Activated CD4-positive, alpha-beta T cell treated with anti-CD3 and anti-CD28 coated beads, Interleukin-2, Interleukin-4, amounts not matched to agents 100 ng/mL and 50 ng/mL, durations not matched to agents 16 hours and 8 hours (primary cell): ENCODE results near the gene C10orf105.

Source experiments
- DNase-seq: peaks from one replicate; pipeline ENCODE4 v3.0.0-alpha.2; 2020; ENCODE audit warnings: low spot score

The C10orf105 gene

GRCh38 chr10:71751515-71752224 is 32.1 kb upstream of the C10orf105 start:
- DNase-seq, result no peak

- DNase-seq, result no peak
These were observed 31.4 kb upstream of the C10orf105 start for GRCh38 chr10:71750986-71751385.

- DNase-seq, result no peak
These were observed 30.7 kb upstream of the C10orf105 start for GRCh38 chr10:71750124-71750841.

DNA sequence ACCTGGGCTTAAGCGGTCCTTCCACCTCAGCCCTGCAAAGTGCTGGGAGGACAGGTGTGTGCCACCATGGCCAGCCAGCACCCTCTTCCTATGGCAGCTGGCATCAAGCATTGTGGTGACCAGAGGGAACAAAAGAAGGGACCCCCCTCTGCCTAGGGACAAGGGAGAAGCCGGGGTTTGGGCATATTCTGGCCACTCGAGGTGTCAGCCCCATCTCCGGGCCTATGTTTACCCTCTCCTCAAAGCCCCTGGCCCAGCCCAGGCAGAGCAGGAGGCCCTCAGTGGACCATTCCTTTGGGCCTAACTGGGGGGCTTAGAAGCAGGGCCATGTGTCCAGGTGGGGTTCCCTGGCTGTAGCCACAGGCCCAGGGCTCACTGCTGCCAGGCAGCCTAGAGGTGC is 29.8 kb upstream of the C10orf105 start:
- no peak for DNase-seq

DNA sequence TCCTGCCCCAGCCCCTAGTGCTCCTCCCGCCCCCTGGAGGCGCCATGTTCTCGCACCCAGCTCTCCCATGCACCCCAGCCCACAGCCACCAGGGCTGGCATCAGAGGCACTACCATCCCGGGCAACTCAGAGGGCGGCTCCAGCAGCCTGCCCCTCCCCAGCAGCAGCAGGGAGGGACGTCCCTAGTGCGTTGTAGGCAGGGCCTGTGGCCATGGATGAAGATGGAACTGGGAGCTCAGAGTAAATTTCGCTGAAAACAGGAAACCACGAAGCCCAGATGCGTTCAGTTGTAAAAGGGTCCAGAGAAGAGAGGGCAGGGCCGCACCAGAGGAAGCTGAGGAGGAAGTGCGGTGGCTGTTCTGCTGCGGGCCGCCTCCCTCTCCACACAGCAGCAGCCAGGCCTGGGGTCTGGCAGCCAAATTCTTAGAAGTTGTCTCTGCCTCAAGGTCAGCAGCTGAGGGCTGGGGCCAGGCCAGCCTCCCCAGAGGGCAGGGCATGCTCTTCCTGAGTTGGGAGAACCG is 29.2 kb upstream of the C10orf105 start:
- peak; percentile 94 for DNase-seq

DNA sequence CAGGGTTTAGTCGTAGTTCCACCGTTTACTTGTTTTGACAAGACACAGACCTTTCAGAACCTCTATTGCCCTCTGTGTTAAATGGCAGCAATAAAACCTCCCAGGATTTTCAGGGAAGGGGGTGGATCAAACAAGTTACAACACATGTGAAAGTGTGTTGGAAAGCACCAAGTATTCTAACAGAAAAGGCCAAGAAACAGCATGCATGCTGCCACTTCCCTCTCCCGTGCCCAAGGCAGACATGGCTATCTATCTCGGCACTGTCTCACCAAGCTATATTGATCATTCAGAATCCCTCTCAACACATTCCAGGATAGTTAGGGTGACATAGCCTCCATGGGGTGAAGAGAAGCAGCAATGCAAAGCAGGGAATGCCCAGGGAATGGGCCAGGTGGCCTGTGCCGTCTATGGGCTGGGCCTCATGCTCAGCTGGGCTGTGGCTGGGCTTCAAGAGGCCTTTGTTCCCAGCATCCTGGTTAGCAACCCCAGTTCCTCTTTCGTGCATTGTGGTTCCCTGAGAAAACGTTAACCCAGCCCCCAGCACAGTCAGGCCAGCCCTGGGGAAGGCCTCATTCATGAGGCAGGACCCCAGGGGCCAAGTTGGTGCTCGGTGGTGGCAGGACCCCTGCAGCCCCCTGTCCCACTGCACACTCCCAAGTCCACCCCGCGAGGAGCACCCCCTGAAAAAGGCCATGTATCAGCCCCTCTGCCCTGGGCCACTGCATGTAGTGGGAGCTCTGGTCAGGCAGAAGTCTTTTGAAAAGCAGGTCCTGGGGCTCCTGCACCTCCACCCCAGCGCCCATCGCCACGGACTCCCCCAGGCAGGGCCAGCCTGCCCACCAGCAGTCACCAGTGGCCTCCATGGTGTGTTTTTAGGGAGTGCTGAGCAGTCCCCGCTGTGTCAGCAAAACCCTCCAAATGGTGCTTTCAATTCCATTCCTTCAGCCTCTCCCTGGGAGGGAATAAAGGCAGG is 28.3 kb upstream of the C10orf105 start:
- no peak for DNase-seq

GRCh38 chr10:71747039-71747531 is 27.5 kb upstream of the C10orf105 start:
- no peak for DNase-seq

DNA sequence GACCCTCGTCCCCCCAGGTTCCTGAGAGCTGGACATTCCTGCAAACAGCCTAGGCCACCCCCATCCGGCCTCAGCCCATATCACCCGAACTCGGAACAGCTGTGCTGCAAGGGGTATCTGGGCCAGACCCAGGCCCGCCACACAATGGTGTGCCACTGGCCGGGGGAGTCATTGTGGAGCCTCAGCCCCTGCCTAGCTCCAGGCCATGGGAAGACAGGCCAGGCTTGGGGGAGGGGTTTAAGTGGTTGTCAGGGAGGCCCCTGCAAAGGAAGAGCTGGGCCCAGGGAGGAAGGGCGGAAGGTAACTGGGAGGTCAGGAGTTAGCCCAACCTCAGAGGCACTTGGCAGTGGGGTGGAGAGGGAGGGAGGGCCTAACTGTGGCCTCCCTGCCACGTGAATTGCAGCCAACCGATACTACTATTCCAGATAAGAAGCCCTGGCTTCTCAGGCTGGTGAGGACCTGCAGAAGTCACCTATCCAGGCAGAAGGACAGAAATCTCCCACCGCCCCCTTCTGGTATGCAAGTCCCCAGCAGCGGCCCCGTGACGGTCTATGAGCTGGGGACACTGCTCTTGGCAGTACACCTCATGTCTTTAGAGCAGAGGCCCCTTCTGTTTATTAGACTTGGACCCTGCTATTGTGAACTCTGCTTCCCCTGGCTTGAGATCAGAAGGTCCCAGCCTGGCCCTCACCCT is 26.9 kb upstream of the C10orf105 start:
- no peak for DNase-seq

DNA sequence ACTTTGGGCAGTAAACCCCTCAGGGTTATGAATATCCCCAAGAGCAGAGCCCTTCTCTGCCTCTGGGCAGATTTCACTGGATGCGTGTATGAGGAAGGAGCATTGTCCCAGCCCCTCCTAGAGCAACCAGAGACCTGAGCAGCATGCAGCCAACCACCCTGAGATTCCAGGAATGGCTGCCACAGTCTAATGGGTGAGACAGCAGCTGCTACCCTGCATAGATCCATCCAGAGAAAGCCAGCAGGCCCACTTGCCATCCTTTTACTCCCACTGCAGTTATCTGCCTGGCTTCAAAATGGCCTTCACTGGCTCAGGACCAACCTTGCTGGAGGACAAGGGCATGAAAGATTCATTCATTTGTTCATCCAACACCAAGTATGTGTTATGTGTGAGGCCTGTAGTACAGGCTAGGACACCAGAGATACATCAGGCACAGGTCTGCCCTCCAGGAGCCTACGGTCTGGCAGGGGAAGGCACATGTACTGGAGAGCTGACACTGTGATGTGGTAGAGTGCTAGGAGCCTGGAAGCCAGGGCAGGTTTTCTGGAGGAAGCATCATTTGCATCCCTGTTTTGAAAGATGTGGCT is 26.2 kb upstream of the C10orf105 start:
- no peak for DNase-seq

DNA sequence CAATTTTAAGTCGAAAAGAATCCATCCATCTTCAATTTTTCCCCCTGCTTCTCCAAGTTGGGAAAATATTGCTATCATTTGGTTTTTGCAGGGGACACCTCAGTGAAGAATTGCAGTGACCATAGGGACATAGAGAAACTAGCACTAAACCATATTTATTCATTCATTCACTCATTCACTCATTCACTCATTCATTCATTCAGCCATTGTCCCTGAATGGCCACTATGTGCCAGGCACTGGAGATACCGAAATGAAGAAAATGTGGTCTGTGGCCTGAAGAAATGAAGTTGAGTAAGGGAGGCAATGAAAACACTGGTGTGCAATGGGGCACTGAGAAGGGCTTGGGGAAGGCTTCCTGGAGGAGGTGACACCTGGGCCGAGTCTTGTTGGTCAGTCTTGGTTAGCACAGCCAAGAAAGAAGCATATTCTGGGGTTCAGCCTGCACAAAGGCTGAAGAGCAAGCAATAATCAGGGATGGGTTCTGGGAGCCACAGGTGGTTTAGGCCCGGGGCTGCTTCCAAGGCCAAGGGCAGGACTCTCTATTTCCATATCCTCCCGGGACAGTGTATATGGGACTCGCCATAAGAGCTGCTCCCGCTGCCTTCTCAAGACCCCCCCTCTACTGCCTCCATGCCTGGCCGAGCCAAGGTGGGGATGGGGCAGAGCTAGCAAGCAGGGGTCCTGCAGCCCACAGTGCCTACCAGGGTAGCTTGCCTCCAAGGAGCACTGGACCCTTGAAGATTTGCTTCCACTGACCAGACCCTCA is 25.5 kb upstream of the C10orf105 start:
- no peak for DNase-seq

- no peak for DNase-seq
These were observed 24.3 kb upstream of the C10orf105 start for GRCh38 chr10:71743866-71744265.

DNA sequence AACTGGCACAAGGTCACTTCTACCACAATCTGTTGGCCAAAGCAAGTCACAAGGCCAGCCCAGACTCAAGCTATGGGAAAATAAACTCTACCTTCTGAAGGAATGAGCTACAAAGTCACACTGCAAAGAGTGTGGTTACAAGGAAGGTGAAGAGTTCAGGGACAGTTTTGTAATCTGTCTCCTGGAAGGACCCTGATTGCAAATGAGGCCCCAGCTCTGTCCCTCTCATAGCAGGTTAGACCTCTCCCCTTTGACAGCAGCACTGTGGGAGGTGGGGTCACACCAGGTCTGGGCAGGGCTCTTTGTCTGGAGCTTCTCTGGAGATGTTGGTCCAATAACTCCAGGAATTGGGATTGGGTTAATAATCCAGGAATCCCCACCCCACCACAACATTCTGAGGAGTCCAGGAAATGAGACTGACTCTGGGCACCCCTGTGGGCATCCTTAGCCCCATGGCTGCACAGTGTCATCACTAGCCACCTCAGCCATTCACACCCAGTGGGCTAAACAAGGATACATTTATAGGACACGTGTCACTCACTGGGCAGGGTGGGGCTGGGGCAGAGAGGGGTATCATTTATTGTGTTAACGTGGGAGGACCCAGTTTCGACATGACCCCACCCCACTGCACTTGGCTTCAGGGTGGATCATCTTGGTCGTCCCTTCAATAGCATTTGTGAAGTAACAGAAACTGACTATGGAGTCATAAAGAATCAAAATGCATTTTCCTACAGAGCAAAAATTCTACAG is 23.7 kb upstream of the C10orf105 start:
- no peak for DNase-seq

GRCh38 chr10:71742301-71743088 is 22.9 kb upstream of the C10orf105 start:
- no peak for DNase-seq

DNA sequence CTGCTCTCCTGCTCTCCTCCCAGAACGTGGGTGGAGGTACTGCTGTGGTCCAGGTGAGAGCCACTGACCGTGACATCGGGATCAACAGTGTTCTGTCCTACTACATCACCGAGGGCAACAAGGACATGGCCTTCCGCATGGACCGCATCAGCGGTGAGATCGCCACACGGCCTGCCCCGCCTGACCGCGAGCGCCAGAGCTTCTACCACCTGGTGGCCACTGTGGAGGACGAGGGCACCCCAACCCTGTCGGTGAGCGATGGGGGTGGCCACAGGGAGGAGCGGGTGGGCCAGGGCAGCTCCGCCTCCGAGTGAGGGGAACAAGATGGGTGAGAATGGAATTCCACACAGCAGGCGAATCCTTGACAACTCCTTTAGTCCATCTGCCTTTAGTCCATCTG is 22.1 kb upstream of the C10orf105 start:
- no peak for DNase-seq

GRCh38 chr10:71741029-71741428 is 21.5 kb upstream of the C10orf105 start:
- no peak for DNase-seq

DNA sequence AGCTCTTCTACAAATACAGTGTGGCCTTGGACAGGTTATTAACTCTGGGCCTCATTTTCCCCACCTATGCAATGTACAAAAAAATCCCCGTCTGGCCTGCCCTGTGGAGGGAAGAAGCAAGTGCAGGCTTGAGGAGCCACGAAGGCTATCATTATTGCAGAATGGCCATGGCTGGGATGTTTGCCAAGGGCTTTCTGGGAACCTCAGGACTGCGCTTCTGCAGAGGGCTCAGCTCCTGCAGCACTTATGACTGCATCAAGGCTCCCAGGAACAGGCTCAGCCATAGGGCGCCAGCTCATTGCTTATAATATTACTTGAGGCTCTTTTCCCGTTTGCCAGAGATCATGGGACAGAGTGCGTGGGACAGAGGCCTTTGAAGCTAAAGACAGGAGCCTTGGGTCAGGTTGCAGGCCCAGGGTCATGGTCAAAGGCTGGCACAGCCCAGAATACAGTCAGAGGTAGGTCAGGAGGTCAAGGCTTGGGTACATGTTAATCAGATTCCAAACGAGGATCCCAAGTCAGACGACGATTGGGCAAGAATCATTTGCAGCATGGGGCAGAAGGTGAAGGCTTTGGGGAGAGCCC is 20.6 kb upstream of the C10orf105 start:
- DNase-seq, result no peak

- no peak for DNase-seq
These were observed 19.9 kb upstream of the C10orf105 start for GRCh38 chr10:71739358-71739900.

DNA sequence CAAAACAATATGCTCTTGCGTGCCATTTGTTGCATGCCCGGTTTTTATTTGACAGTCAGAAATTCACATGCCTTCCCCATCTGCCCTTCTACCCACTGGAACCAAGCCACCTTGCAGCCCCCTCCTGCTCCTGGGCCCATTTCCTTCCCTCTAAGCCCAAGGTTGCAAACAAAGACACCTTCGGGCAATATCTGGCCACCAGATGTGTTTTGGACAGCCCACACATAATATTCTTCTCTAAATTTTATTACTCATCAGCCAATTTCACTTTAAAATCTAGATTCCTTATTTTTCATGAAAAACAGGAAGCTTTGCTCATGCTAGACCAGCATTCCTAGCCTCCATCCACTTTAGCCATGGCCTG is 18.2 kb upstream of the C10orf105 start:
- no peak for DNase-seq
